Coronary artery (tissue), 2 donors: ENCODE measurements around the gene S100A5.
A peak's percentile ranks its signal among the peaks of the same experiment; 100 is the strongest.

Source experiments
- DNase-seq: peaks from one replicate; pipeline ENCODE4 v3.0.0-alpha.2; 2017; ENCODE audit warnings: low spot score
- H3K27ac ChIP-seq, 2 donors: fragments of 200-600 bp; sonication (generic); one replicate each; pipeline ENCODE4 v1.5.1; 2016 to 2019
- H3K4me3 ChIP-seq: fragments of 200-600 bp; sonication (generic); 2 replicates; pipeline ENCODE4 v1.5.1; 2016; ENCODE audit warnings: mild to moderate bottlenecking, moderate library complexity
- CTCF ChIP-seq: fragments of 200-600 bp; sonication (generic); IDR thresholded peaks from one replicate; pipeline ENCODE4 v1.5.1; 2019; ENCODE audit warnings: antibody characterized with exemption

The S100A5 gene

DNA sequence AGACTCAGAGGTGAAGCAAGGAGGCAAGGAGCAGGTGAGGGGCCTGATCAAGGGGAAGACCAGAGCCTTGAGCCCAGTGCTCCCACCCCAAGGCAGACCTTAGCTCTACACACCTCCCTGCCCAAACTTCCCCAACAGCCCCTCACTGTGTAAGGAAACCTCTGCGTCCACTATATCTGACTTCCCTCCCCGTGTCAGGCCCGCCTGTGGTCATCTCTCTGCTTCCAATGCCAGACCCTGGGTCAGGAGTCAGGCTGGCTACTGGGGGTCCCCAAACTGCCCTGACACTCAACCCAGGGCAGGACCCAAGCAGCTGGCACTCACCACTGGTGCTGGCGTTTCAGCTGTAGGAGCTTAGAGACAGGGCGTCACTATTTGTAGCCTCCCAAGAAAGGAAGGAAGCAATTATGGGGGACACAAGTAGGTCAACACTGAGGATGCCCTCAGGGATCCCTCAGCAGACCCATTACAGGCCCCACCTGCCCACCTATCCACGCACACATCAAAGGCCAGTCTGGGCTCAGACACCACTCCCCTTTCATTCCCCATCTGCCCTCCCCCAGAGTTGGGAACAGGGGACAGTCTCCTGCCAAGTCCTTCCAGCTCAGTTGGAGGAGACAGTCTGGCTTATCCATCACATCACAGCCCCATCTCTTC lies 9.1 kb upstream of the S100A5 start:
- Histone ChIP-seq H3K27ac (peak overlapping the region; percentile 62 to 96), H3K4me3 (no peak overlapping the region)
- no peak for TF ChIP-seq CTCF
- no peak for DNase-seq

DNA sequence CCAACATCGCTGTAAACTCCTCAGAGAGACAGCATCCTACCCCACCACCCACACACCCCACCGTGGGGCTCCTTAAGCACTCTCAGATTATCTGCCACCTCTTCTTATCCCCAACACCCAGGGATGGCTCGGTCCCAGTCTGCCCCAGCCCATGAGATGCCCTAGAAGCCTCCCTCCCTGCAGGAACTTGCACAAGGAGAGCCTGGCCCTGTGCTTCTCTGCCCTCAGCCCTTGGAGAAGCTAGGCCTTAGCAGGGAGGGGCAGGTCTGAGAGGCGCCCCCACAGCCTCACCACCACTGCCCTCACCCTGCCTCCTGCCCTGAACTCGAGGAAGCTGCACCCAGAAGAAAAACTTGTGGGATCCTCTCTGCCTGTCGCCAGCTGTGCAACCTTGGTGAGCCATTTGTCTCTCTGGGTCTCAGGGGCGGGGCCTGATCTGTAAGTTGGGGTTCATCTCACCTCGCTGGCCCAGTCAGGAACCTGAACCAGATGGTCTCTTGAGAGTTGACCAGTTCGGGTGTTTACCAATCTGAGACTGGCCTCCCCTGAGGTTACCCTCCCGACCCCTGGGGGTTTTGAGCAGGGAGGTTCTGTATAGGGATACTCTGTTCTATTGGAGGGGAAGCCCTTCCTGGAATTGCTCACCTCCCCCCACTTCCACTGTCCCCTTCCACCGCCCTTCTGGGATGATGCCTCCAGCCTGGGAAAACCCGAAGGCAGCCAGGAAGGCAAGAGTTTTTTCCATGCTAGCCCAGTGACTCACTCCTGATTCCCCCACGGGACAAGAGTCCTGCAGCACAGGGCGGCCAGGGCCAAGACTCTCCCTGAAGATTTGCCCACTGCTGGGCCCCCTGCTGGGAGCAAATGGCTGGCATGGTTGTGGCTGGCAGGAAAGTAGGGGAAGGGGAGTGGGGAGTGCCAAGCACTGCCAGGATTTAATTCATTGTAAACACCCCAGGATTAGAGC lies 8.3 kb upstream of the S100A5 start, which contains the start of gene S100A3:
Gene S100A3 (minus strand): TSS at position 537 of the 967 bp plus-strand sequence. CDS start 773 bp downstream, outside the sequence.
- Histone ChIP-seq H3K27ac (peak within 1 kb of the TSS; percentile 62 to 96), H3K4me3 (peak within 1 kb of the TSS; percentile 31)
- peak; percentile 95 for DNase-seq
- no peak for TF ChIP-seq CTCF

DNA sequence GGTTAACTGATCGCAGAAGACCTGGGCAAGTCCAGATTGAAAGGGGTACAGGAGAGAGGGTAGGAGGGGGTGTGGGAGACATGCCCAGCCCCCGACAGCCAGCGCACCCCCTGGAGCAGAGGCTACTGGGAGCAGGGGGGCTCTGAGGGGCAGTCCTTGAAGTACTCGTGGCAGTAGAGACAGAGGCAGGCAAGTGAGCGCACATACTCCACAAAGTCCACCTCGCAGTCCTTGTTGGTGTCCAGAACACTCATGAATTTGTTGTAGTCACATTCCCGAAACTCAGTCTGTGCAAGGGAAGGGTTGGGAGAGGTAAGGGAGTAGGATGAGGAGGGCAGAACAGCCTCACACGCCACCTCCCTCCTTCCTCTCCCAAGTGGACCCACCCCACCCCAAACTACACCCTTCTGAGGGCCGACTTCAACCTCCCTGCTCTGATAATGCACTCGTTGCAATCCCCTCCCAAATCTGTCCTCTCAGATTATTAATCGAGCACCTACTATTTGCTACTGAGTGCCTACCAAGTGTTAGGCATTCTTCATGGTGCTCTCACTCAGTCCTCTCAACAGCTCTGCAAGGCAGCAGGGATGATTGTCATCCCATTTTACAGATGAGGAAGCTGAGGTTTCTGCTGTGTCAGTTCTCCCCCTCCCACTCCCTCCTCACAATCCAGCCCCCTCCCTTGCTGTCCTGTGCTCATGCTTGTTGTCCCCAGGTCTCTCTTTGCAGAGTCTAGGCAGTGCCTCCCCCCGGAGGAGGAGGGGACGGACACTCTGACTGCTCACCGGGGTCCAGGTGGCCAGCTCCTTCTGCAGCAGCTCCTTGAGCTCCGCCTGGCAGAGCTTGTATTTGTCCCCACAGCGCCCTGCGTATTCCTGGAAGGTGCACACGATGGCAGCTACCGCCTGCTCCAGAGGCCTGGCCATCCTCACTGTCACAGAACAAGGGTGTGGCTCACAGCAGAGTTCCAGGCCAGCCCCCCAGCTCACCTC lies 7.1 kb upstream of the S100A5 start:
- Histone ChIP-seq H3K27ac (peak overlapping the region; percentile 62 to 96), H3K4me3 (peak overlapping the region; percentile 31)
- no peak for TF ChIP-seq CTCF
- peak; percentile 69 for DNase-seq

DNA sequence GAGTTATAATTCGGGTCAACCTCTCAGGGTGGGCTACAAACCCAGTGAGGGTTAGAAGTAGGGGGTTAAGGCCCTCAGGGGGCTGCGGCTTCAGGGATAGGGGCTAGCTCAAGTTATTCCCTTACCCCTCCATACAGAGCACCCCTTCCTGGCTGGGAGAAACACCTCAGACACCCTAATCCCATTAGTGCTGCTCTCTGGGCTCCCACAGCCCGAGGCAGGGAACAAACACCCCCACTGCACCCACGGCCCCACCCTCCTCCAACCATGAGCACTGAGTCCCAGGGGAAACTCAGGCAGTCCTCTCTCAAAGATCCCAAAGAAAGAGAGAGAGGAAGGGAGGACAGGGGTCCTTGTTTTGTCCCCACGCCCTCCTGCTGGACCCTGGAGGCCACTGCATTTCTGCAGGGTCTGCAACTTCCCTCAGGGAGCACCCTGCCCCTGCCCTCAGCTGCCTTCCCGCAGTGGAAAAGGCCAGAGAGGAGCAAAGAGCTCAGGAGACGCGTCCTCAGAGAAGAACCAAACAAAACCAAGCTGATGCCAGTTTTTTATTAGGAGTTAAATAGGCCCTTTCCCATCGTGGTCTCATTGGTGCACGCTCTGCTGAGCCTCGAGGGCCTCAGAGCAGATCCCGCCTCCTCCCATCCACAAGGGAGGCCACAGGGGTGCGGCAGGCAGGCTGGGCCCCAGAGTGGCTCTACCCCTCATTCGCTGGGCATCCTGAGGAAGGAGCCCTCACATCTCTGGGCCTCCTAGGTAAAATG lies 6.2 kb upstream of the S100A5 start:
- peak overlapping the region; percentile 2 to 96 for H3K27ac ChIP-seq
- DNase-seq: no peak

GRCh38 chr1:153546371-153546770 lies 5.6 kb upstream of the S100A5 start:
- Histone ChIP-seq H3K4me3 (peak overlapping the region; percentile 13), H3K27ac (peak overlapping the region; percentile 38 to 96)
- no peak for TF ChIP-seq CTCF
- no peak for DNase-seq

More for the DNA sequence above, 6.2 kb upstream of the S100A5 start:
- peak overlapping the region; percentile 13 for H3K4me3 ChIP-seq
- TF ChIP-seq CTCF: no peak
